Rectal smooth muscle tissue (tissue), 1 donor: ENCODE measurements around the gene ZSCAN12.
"Not testable (repeated sequence)": the region's sequence is repeated elsewhere in the genome, so short reads cannot be mapped to it uniquely, and the experiment has no call there.

Experiments used
- H3K27ac ChIP-seq: one replicate; pipeline ENCODE4 v1.7.0; 2013; ENCODE audit warnings: low read depth, low read length, inconsistent platforms
- H3K27me3 ChIP-seq: one replicate; pipeline ENCODE4 v1.7.0; 2013; ENCODE audit warnings: low read length; ENCODE audit not compliant: control insufficient read depth, insufficient read depth
- H3K36me3 ChIP-seq: one replicate; pipeline ENCODE4 v1.7.0; 2013; ENCODE audit warnings: low read length; ENCODE audit not compliant: control insufficient read depth, insufficient read depth
- H3K4me1 ChIP-seq: one replicate; pipeline ENCODE4 v1.7.0; 2013; ENCODE audit warnings: low read length; ENCODE audit not compliant: control insufficient read depth, insufficient read depth
- H3K4me3 ChIP-seq: one replicate; pipeline ENCODE4 v1.7.0; 2013; ENCODE audit warnings: low read length
- H3K9ac ChIP-seq: one replicate; pipeline ENCODE4 v1.7.0; 2013; ENCODE audit warnings: low read length

The ZSCAN12 gene

GRCh38 chr6:28399350-28400121 is at the start of gene ZSCAN12:
Gene ZSCAN12 (minus strand): TSS chr6:28399747. CDS start chr6:28398405, 1,342 bp downstream.
- H3K4me1 ChIP-seq = peaks cover 3% of the 10 kb centered on the region
- H3K9ac ChIP-seq = peak within 1 kb of the TSS; percentile 61
- no peaks in the 10 kb centered on the region for H3K36me3 ChIP-seq
- peak within 1 kb of the TSS; percentile 88 for H3K4me3 ChIP-seq
- H3K27ac ChIP-seq = peak within 1 kb of the TSS; percentile 65
- no peaks in the 10 kb centered on the region for H3K27me3 ChIP-seq

- Histone ChIP-seq H3K27me3 (peaks cover 4% of the 10 kb centered on the region), H3K9ac (no peak overlapping the region), H3K4me3 (no peak overlapping the region)
Measured at GRCh38 chr6:28449056-28449455, 49.5 kb upstream of the ZSCAN12 start.

DNA sequence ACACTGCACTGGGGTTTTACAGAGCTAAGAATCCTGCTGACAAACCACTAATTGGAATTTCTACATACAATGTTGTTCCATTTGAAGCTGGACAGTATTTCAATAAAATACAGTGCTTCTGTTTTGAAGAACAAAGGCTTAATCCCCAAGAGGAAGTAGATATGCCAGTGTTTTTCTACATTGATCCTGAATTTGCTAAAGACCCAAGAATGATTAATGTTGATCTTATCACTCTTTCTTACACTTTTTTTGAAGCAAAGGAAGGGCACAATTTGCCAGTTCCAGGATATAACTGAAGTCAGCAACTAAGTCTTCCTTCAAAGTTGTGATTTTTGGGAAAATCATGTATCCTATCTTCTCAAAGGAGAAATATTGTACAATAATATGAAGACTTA is 48.0 kb upstream of the ZSCAN12 start:
- H3K4me3 ChIP-seq = not testable (repeated sequence)

More at GRCh38 chr6:28449056-28449455, 49.5 kb upstream of the ZSCAN12 start:
- Histone ChIP-seq H3K36me3 (no peaks in the 10 kb centered on the region), H3K27ac (no peak overlapping the region), H3K4me1 (no peaks in the 10 kb centered on the region)

GRCh38 chr6:28446818-28447511 is 47.4 kb upstream of the ZSCAN12 start:
- no peaks in the 10 kb centered on the region for H3K4me1 ChIP-seq
- H3K9ac ChIP-seq = no peak overlapping the region
- H3K4me3 ChIP-seq = peak overlapping the region; percentile 35
- peaks cover 4% of the 10 kb centered on the region for H3K27me3 ChIP-seq
- no peak overlapping the region for H3K27ac ChIP-seq
- no peaks in the 10 kb centered on the region for H3K36me3 ChIP-seq

More for the DNA sequence above, 48.0 kb upstream of the ZSCAN12 start:
- H3K27me3 ChIP-seq, H3K9ac ChIP-seq, H3K36me3 ChIP-seq, H3K4me1 ChIP-seq, H3K27ac ChIP-seq: not testable (repeated sequence)

DNA sequence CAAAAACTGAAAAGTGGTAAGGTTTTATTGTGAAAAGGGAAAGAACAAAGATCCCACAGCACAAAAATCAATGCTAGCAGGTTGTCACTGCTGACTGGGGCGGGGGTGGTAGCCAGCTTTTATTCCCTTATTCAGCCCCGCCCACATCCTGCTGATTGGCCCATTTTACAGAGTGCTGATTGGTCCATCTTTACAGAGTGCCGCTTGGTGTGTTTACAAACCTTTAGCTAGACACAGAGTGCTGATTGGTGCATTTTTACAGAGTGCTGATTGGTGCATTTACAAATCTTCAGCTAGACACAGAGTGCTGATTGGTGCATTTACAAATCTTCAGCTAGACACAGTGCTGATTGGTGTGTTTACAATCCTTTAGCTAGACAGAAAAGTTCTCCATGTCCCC is 45.2 kb upstream of the ZSCAN12 start:
- H3K4me3 ChIP-seq, H3K4me1 ChIP-seq, H3K27me3 ChIP-seq, H3K9ac ChIP-seq, H3K27ac ChIP-seq, H3K36me3 ChIP-seq: not testable (repeated sequence)

DNA sequence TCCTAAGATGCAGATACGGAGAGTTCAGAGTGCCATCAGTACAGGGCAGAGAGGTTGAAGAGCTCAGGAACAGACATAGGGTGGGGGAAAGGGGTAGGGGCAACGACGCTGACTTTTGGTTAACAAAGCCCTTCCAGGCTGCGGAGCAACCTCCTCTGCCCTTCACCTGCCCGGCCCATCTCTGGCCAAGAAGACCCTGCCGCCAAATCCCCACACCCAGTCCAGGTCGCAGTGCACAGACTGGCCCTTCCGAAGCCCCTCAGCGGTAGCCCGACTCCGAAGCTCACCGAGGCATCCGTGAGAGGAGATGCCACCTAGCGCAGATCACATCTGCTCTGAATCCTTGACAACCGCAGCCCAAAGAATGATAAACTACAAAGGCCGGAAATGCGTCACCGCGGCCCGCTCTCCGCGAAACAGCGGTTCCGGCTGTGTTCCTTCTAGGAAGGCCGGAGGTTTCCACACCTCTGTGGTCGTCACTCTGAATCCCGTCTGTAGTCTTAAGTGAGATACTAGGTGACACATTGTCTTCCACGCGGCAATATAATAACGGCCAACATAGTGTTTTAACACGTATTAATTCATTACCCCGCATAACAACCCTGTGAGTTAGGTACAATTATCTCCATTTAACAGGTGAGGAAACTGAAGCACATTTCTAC is 43.7 kb upstream of the ZSCAN12 start, which contains the start of gene ZSCAN23:
Gene ZSCAN23, minus strand, starts transcription at position 380 of the 662 bp plus-strand sequence. CDS start 7,225 bp downstream, outside the sequence.
- Histone ChIP-seq H3K36me3 (peaks cover 3% of the 10 kb centered on the region), H3K27ac (peak within 1 kb of the TSS; percentile 64), H3K4me3 (peak within 1 kb of the TSS; percentile 93), H3K27me3 (peaks cover 4% of the 10 kb centered on the region), H3K9ac (peak within 1 kb of the TSS; percentile 57), H3K4me1 (no peaks in the 10 kb centered on the region)

- no peak overlapping the region for H3K27ac ChIP-seq
- H3K27me3 ChIP-seq = peaks cover 4% of the 10 kb centered on the region
- H3K4me3 ChIP-seq = peak overlapping the region; percentile 93
- no peaks in the 10 kb centered on the region for H3K4me1 ChIP-seq
- no peak overlapping the region for H3K9ac ChIP-seq
- peaks cover 3% of the 10 kb centered on the region for H3K36me3 ChIP-seq
Measured at GRCh38 chr6:28442586-28442985, 43.0 kb upstream of the ZSCAN12 start.

- Histone ChIP-seq H3K4me1 (no peaks in the 10 kb centered on the region), H3K27me3 (no peaks in the 10 kb centered on the region), H3K9ac (no peak overlapping the region), H3K4me3 (no peak overlapping the region), H3K27ac (no peak overlapping the region), H3K36me3 (peaks cover 3% of the 10 kb centered on the region)
Measured at GRCh38 chr6:28436404-28436803, 36.9 kb upstream of the ZSCAN12 start.

GRCh38 chr6:28433119-28433518 is 33.6 kb upstream of the ZSCAN12 start:
- Histone ChIP-seq H3K36me3 (no peaks in the 10 kb centered on the region), H3K27me3 (no peaks in the 10 kb centered on the region), H3K4me1 (no peaks in the 10 kb centered on the region), H3K4me3 (no peak overlapping the region), H3K27ac (no peak overlapping the region), H3K9ac (no peak overlapping the region)

DNA sequence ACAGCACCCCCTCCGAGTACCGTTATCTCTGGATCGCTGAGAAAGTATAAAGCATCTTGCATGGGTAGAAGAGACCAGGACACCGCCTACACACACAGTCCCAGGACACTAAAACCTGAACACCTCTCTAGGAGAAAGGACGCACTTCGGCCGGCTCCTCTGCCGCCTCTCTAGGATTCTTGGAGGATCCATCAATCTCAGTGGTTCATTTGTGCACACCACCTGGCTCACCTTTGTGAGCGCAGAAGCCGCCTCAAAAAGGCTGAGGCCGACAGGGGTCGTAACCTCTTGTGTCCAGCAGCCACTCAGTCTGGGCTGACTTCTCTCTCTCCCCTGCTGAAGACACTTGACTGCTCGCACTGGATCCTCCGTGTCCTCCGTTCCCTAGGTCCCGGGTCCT is 30.2 kb upstream of the ZSCAN12 start:
- H3K4me3 ChIP-seq = no peak overlapping the region
- no peaks in the 10 kb centered on the region for H3K27me3 ChIP-seq
- no peaks in the 10 kb centered on the region for H3K36me3 ChIP-seq
- H3K4me1 ChIP-seq = no peaks in the 10 kb centered on the region
- no peak overlapping the region for H3K9ac ChIP-seq
- H3K27ac ChIP-seq = no peak overlapping the region

DNA sequence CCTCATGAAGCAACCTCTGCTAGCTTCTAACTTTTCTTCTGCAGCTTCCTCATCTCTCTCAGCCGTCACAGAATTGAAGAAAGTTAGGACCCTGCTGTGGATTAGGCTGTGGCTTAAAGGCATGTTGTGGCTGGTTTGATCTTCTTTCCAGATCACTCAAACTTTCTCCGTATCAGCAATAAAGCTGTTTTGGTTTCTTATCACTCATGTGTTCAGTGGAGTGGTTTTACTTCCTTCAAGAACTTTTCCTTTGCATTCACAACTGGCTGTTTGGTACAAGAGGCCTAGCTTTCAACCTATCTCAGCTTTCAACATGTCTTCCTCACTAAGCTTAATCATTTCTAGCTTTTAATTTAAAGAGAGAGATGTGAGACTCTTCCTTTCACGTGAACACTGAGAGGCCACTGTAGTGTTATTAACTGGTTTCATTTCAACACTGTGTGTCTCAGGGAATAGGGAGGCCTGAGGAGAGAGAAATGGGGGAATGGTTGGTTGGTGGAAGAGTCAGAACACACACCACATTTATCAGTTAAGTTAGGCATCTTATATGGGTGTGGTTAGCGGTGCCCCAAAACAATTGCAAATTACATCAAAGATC is 26.5 kb upstream of the ZSCAN12 start:
- no peaks in the 10 kb centered on the region for H3K36me3 ChIP-seq
- H3K9ac ChIP-seq = no peak overlapping the region
- H3K27me3 ChIP-seq = no peaks in the 10 kb centered on the region

DNA sequence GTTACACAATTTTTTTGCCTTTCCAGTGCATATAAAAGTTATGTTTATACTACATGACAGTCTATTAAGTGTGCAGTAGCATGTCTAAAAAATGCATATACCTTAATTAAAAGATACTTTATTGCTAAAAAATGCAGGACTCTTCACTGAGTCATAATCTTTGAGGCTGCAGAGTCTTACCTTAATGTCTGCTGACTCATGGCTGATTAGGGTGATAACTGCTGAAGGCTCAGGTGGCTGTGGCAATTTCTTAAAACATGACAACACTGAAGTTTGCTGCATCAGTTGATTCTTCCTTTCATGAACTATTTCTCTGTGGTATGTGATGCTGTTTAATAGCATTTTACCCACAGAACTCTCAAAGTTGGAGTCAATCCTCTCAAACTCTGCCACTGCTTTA is 24.6 kb upstream of the ZSCAN12 start:
- no peaks in the 10 kb centered on the region for H3K4me1 ChIP-seq
- H3K27me3 ChIP-seq = no peaks in the 10 kb centered on the region

More for the DNA sequence above, 26.5 kb upstream of the ZSCAN12 start:
- H3K4me3 ChIP-seq = no peak overlapping the region
- H3K27ac ChIP-seq = no peak overlapping the region
- H3K4me1 ChIP-seq = no peaks in the 10 kb centered on the region

More for the DNA sequence above, 24.6 kb upstream of the ZSCAN12 start:
- no peak overlapping the region for H3K27ac ChIP-seq
- no peak overlapping the region for H3K9ac ChIP-seq
- no peak overlapping the region for H3K4me3 ChIP-seq
- H3K36me3 ChIP-seq = no peaks in the 10 kb centered on the region
